Psoas muscle (tissue), 8 donors: ENCODE measurements around the gene GLT1D1. TPM values are rescaled to one million over a fixed set of nuclear protein-coding genes. Genes with fewer than 3 reads are reported as not detected.

Experiments
- ATAC-seq, 4 donors: fragments of 200-7000 bp; cut with Tn5 transposase; one replicate each; pipeline ENCODE4 v1.9.1; 2020; ENCODE audit warnings: moderate library complexity in 3 of 4, mild to moderate bottlenecking in 2 of 4
- DNase-seq, 2 donors: peaks; one replicate each; pipeline ENCODE4 v3.0.0-alpha.2; 2020
- H3K27ac ChIP-seq: fragments of 200-600 bp; one replicate; pipeline ENCODE4 v1.8.0; 2022
- H3K27me3 ChIP-seq, 3 donors: fragments of 200-600 bp in 1 of 3; one replicate each; pipeline versions ENCODE4 v1.6.1 to v1.8.0; 2013 to 2022; ENCODE audit warnings: low read length in 2 of 3, mild to moderate bottlenecking in 2 of 3, moderate library complexity in 1 of 3; ENCODE audit not compliant: insufficient read depth in 3 of 3
- H3K36me3 ChIP-seq, 2 donors: fragments of 200-600 bp in 1 of 2; one replicate each; pipeline versions ENCODE4 v1.6.1 to v1.8.0; 2013 to 2022; ENCODE audit warnings: low read depth in 1 of 2, mild to moderate bottlenecking in 1 of 2, moderate library complexity in 1 of 2; ENCODE audit not compliant: insufficient read depth in 1 of 2
- H3K4me1 ChIP-seq: fragments of 200-600 bp; one replicate; pipeline ENCODE4 v1.8.0; 2022
- H3K4me3 ChIP-seq: fragments of 200-600 bp; one replicate; pipeline ENCODE4 v1.8.0; 2022; ENCODE audit warnings: mild to moderate bottlenecking
- H3K9me3 ChIP-seq: fragments of 200-600 bp; one replicate; pipeline ENCODE4 v1.8.0; 2022
- WGBS, 3 donors: extraction: QIAGEN DNeasy Blood & Tissue Kit; methylation state at CpG; one replicate each; pipeline versions ENCODE4 v1.1.6 to v1.1.7; 2013; 5-methylcytosine and 5-hydroxymethylcytosine counted together
- intact Hi-C, 2 donors: fragments of 100-400 bp; cut with DNase I; formaldehyde crosslinking; loops; one replicate each; pipeline versions ENCODE4 v1.11.0 to v1.14.2; 2022
- polyA plus RNA-seq, 3 donors: library from polyadenylated mRNA; stranded (reverse); fragments of 200-250 nt; gene quantifications; one replicate each; pipeline ENCODE4 v1.2.3, GENCODE V29; 2013
- total RNA-seq, 4 donors: library from RNA; stranded (reverse); fragmentation: NEBNext Ultra II Directional in 2 of 4; extraction: Animal tissue kit (Norgen Biotek cat#: 25700) in 2 of 4; gene quantifications; one replicate each; pipeline versions ENCODE4 v1.2.1 to v1.2.4, GENCODE V29; 2021 to 2023
- TF ChIP-seq, protein P1 (sequence below): fragments of 200-600 bp; IDR thresholded peaks from one replicate; pipeline ENCODE4 v1.8.0; 2022; ENCODE audit warnings: antibody characterized with exemption
- donor health status: healthy with polysubstance abuse.
- donor health status: DM: no; HTN: no; CAD: no; lungs with moderate emphysema.
- donor health status: Bipolar disorder and iron deficiency.
- donor health status: healthy.
- donor health status: DM: yes; HTN: yes; CAD: no.
- donor health status: DM: no; HTN: no; CAD: no.
- donor health status: DM: no; HTN: no; CAD: no.
- donor health status: DM: yes; HTN: yes; CAD: no.

Gene GLT1D1
- total and polyA plus RNA-seq, 7 donors = 0.32 to 3.1 (median 0.95) TPM

DNA sequence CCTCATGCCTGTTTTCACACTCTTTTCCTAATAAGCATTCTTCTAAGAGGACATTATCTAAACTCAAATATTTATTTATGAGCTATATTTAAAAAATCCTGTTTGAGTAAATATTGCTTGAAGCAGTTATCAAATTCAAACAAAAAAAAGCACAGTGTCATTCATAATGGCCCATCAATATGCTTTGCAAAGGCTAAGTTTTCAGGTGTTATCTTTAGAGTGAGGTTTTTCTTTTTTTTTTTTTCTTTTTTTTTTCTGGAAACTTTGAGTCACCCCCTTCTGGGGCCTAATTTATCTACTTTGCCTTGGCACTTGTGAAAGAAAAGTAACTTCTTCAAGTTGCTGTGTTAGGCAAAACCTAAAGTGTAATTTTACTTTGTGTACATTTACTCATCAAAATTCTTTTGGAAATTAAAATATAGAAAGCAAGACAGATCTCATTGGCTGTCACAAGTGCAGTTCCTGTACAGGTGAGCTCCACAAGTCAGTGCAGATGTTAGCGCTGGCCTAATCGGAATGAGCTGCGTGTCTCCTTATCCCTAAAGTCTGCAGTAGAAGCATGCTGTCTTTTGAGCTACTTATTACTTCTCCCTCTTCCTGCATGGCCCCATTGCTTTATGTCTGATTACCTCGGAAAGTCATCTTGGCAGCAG, 53.3 kb downstream of the GLT1D1 start:
- ATAC-seq = no peak
- 85 to 89% (median 89%) methylated on average over 4 of the region's 4 CpGs for WGBS, 3 donors
- H3K36me3 ChIP-seq = no peaks in the 10 kb centered on the region
- TF ChIP-seq, protein P1, sequence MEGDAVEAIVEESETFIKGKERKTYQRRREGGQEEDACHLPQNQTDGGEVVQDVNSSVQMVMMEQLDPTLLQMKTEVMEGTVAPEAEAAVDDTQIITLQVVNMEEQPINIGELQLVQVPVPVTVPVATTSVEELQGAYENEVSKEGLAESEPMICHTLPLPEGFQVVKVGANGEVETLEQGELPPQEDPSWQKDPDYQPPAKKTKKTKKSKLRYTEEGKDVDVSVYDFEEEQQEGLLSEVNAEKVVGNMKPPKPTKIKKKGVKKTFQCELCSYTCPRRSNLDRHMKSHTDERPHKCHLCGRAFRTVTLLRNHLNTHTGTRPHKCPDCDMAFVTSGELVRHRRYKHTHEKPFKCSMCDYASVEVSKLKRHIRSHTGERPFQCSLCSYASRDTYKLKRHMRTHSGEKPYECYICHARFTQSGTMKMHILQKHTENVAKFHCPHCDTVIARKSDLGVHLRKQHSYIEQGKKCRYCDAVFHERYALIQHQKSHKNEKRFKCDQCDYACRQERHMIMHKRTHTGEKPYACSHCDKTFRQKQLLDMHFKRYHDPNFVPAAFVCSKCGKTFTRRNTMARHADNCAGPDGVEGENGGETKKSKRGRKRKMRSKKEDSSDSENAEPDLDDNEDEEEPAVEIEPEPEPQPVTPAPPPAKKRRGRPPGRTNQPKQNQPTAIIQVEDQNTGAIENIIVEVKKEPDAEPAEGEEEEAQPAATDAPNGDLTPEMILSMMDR = no peak
- no peaks in the 10 kb centered on the region for H3K4me1 ChIP-seq
- no peak overlapping the region for H3K4me3 ChIP-seq
- intact Hi-C loops = no loop called here
- no peak overlapping the region for H3K27ac ChIP-seq
- DNase-seq = no peak
- H3K9me3 ChIP-seq = no peaks in the 10 kb centered on the region
- no peaks in the 10 kb centered on the region for H3K27me3 ChIP-seq

DNA sequence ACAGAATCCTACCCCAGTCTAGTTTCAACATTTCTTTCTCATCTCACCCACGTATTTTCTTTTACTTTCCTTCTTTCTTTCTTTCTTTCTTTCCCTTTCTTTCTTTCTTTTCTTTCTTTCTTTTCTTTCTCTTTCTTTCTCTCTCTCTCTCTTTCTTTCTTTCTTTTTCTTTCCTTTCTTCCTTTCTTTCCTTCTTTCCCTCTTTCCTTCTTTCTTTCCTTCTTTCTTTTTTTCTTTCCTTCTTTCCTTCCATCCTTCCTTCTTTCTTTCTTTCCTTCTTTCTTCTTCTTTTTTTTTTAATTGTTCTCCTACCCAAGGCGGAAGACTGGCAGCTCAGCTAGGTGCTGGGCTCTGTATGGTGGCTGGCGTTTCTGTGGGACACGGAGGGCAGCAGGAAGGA, 55.0 kb downstream of the GLT1D1 start:
- intact Hi-C loops = no loop called here
- WGBS, 3 donors = 76 to 89% (median 85%) methylated on average over 4 of the region's 4 CpGs

DNA sequence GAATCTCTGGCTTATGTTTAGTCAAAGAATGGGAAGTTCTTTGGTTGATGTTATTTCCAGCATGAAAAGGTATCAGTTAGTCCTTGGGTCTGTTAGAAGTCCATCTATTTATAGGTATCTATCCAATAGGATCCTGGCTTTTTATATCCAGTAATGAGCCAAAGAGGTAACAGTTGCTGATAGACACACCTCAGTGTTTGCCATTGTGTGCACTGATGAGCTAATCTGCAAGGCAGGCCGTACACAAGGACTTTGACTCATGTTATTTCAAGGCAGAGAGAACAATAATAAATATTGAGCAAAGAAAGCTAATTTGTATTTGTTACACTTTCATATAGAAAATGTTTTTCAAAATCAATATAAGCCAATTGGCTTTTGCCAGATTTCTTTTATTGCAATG, 56.4 kb downstream of the GLT1D1 start:
- H3K4me3 ChIP-seq = no peak overlapping the region
- no peak for DNase-seq
- H3K27me3 ChIP-seq = no peaks in the 10 kb centered on the region
- no peak overlapping the region for H3K27ac ChIP-seq
- intact Hi-C loops = no loop called here
- no peaks in the 10 kb centered on the region for H3K4me1 ChIP-seq
- no peaks in the 10 kb centered on the region for H3K36me3 ChIP-seq
- TF ChIP-seq, protein P1 = no peak
- 49 to 72% (median 60%) methylated on average over 1 of the region's 1 CpG for WGBS, 3 donors
- H3K9me3 ChIP-seq = no peaks in the 10 kb centered on the region
- ATAC-seq = peak in 3 of 4 donors; percentile 30 to 64 (median 41)

More for the DNA sequence above, 55.0 kb downstream of the GLT1D1 start:
- Histone ChIP-seq H3K27me3 (no peaks in the 10 kb centered on the region), H3K4me1 (no peaks in the 10 kb centered on the region), H3K4me3 (no peak overlapping the region), H3K27ac (no peak overlapping the region), H3K36me3 (no peaks in the 10 kb centered on the region), H3K9me3 (no peaks in the 10 kb centered on the region)
- DNase-seq (no peak), ATAC-seq (no peak)
- TF ChIP-seq, protein P1 = no peak

DNA sequence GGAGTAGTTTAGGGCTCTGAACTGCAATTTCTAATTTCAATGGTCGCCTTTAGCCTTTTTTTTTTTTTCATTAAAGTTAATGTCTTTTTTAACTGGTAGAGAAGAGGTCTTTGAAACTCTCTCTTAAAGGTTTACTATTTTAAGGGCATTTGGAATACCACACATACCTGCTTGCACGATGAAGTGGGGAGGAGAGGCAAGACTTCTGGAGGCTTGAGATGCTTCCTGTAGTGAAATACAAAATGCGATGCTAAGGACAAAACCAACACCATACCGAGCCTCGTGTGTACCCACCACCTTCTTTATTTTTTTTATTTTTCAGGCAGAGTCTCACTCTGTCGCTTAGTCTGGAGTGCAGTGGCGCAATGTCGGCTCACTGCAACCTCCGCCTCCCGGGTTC, 57.4 kb downstream of the GLT1D1 start:
- no peak for ATAC-seq
- no peak overlapping the region for H3K27ac ChIP-seq
- H3K9me3 ChIP-seq = no peaks in the 10 kb centered on the region
- 86 to 91% (median 90%) methylated on average over 10 of the region's 10 CpGs for WGBS, 3 donors
- H3K4me3 ChIP-seq = no peak overlapping the region
- no peaks in the 10 kb centered on the region for H3K36me3 ChIP-seq
- TF ChIP-seq, protein P1 = no peak
- H3K27me3 ChIP-seq = no peaks in the 10 kb centered on the region
- intact Hi-C loops = no loop called here
- no peak for DNase-seq
- H3K4me1 ChIP-seq = no peaks in the 10 kb centered on the region

DNA sequence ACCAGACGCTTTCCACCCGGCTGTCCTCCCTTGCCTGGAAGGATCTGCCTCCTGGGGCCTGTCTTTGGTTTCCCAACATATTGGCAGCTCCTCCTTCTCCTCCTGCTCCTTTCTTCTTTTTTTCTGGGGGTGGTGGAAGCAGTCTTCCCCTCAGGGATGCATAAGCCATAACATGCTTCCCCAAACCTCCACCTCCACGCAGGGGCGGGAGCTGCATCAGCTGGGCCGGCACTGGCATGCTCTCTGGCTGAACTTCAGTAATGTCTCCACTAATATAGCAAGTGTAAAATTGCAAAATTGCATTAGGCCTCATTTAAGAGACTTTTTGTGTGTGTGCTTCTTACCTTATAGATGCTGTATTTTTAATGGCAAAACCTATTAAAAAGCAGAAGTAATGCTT, 58.6 kb downstream of the GLT1D1 start:
- Histone ChIP-seq H3K27ac (no peak overlapping the region), H3K9me3 (no peaks in the 10 kb centered on the region), H3K36me3 (no peaks in the 10 kb centered on the region), H3K27me3 (no peaks in the 10 kb centered on the region), H3K4me1 (no peaks in the 10 kb centered on the region), H3K4me3 (no peak overlapping the region)
- TF ChIP-seq, protein P1 = no peak
- ATAC-seq (no peak), DNase-seq (no peak)
- WGBS, 3 donors = 67 to 79% (median 73%) methylated on average over 5 of the region's 5 CpGs
- intact Hi-C loops = no loop called here
